ENCODE measurements around the gene COLEC12. TPM values are rescaled to one million over a fixed set of nuclear protein-coding genes. Genes with fewer than 3 reads are reported as not detected.

The COLEC12 gene
- total and polyA plus RNA-seq, 3 donors from 2014 or later: 4.5 to 10.4 (median 8.1) TPM

- Histone ChIP-seq H3K4me3 (no peak overlapping the region), H3K4me1 (peaks cover 14% of the 10 kb centered on the region), H3K36me3 (ENCODE audit: low read depth, missing control alignments) (no peaks in the 10 kb centered on the region), H3K27ac (no peak overlapping the region), H3K27me3 (no peaks in the 10 kb centered on the region), H3K9me3 (no peaks in the 10 kb centered on the region)
- no peak for DNase-seq
- 76 to 90% methylated on average over 2 of the region's 2 CpGs for WGBS, 2 donors
- peak in 1 of 3 experiments; percentile 5 for TF ChIP-seq CTCF (IDR thresholded peaks at IDR 0.05)
- TF ChIP-seq POLR2A (IDR thresholded peaks at IDR 0.05): no peak
- intact Hi-C loops (cut with DNase I; ENCODE audit: low total_unique reads): no loop called here
Measured at GRCh38 chr18:477565-477964, 22.9 kb downstream of the COLEC12 start.

- Histone ChIP-seq H3K4me3 (no peak overlapping the region), H3K9me3 (no peaks in the 10 kb centered on the region), H3K4me1 (peaks cover 14% of the 10 kb centered on the region), H3K27me3 (no peaks in the 10 kb centered on the region), H3K27ac (peak overlapping the region in 1 of 2 donors; percentile 33), H3K36me3 (ENCODE audit: low read depth, missing control alignments) (no peaks in the 10 kb centered on the region)
- TF ChIP-seq CTCF (IDR thresholded peaks at IDR 0.05): no peak
- no peak for TF ChIP-seq POLR2A (IDR thresholded peaks at IDR 0.05)
- intact Hi-C loops (cut with DNase I; ENCODE audit: low total_unique reads): no loop called here
- WGBS, 2 donors: 44 to 53% methylated on average over 6 of the region's 6 CpGs
- DNase-seq: no peak
Measured at GRCh38 chr18:476251-476664, 24.2 kb downstream of the COLEC12 start.

- intact Hi-C loops (cut with DNase I; ENCODE audit: low total_unique reads): no loop called here
- H3K27ac ChIP-seq: peak overlapping the region; percentile 33 to 72
- peaks cover 14% of the 10 kb centered on the region for H3K4me1 ChIP-seq
- H3K9me3 ChIP-seq: no peaks in the 10 kb centered on the region
- H3K27me3 ChIP-seq: no peaks in the 10 kb centered on the region
- no peak for TF ChIP-seq POLR2A (IDR thresholded peaks at IDR 0.05)
- no peak overlapping the region for H3K4me3 ChIP-seq
- H3K36me3 ChIP-seq (ENCODE audit: low read depth, missing control alignments): no peaks in the 10 kb centered on the region
- DNase-seq: no peak
- WGBS, 2 donors: 38% methylated on average over 12 of the region's 12 CpGs
Measured at GRCh38 chr18:475202-476031, 25.1 kb downstream of the COLEC12 start.

- Histone ChIP-seq H3K9me3 (no peaks in the 10 kb centered on the region), H3K4me3 (no peak overlapping the region), H3K4me1 (peaks cover 12% of the 10 kb centered on the region), H3K36me3 (ENCODE audit: low read depth, missing control alignments) (no peaks in the 10 kb centered on the region), H3K27ac (no peak overlapping the region), H3K27me3 (no peaks in the 10 kb centered on the region)
- 43 to 51% methylated on average over 4 of the region's 4 CpGs for WGBS, 2 donors
- intact Hi-C loops (cut with DNase I; ENCODE audit: low total_unique reads): no loop called here
- TF ChIP-seq CTCF (IDR thresholded peaks at IDR 0.05): no peak
- TF ChIP-seq POLR2A (IDR thresholded peaks at IDR 0.05): no peak
- no peak for DNase-seq
Measured at GRCh38 chr18:474416-474815, 26.1 kb downstream of the COLEC12 start.

- no peak for TF ChIP-seq CTCF (IDR thresholded peaks at IDR 0.05)
- no peak overlapping the region for H3K4me3 ChIP-seq
- H3K27ac ChIP-seq: no peak overlapping the region
- H3K27me3 ChIP-seq: no peaks in the 10 kb centered on the region
- 85 to 93% methylated on average over 1 of the region's 1 CpG for WGBS, 2 donors
- H3K9me3 ChIP-seq: no peaks in the 10 kb centered on the region
- intact Hi-C loops (cut with DNase I; ENCODE audit: low total_unique reads): no loop called here
- DNase-seq: no peak
- no peaks in the 10 kb centered on the region for H3K36me3 ChIP-seq (ENCODE audit: low read depth, missing control alignments)
- H3K4me1 ChIP-seq: peaks cover 11% of the 10 kb centered on the region
Measured at GRCh38 chr18:473802-474201, 26.7 kb downstream of the COLEC12 start.

Data from testis (tissue), 3 donors.